A549 (cell line): ENCODE measurements around the gene GTPBP2.

Experiments used
- CTCF ChIP-seq: fragments of >200 bp; sonication (Bioruptor Twin); formaldehyde crosslinking; IDR thresholded peaks from 3 replicates; pipeline ENCODE4 v1.5.1; 2016
- JUNB ChIP-seq: fragments of >200 bp; sonication (Bioruptor Twin); formaldehyde crosslinking; IDR thresholded peaks from 2 replicates; pipeline ENCODE4 v1.6.1; 2016
- MAX ChIP-seq: IDR thresholded peaks from 2 replicates; pipeline ENCODE4 v1.6.1; 2012

- TF ChIP-seq CTCF: no peak
- no peak for TF ChIP-seq JUNB
- TF ChIP-seq MAX: peak; percentile 20; the same call in 1 of the 2 replicates
Measured at GRCh38 chr6:43629505-43630300, 639 bp upstream of the GTPBP2 start.
